H9 (cell line): Measurements from ENCODE around the gene RNF213. TPM values are rescaled to one million over a fixed set of nuclear protein-coding genes. Genes with fewer than 3 reads are reported as not detected.

Source experiments
- DNase-seq: peaks from one replicate; pipeline ENCODE4 v3.0.0-alpha.2; 2017
- H2AFZ ChIP-seq: one replicate; pipeline ENCODE4 v1.6.1; 2013; ENCODE audit warnings: mild to moderate bottlenecking, low read length, control low read depth, moderate library complexity
- H2AK5ac ChIP-seq: 2 replicates; pipeline ENCODE4 v1.6.1; 2013; ENCODE audit warnings: low read length, control low read depth, mixed read lengths; ENCODE audit not compliant: insufficient read length
- H2BK120ac ChIP-seq: one replicate; pipeline ENCODE4 v1.6.1; 2013; ENCODE audit warnings: low read depth, mild to moderate bottlenecking, low read length, control low read depth, inconsistent platforms; ENCODE audit not compliant: poor library complexity, severe bottlenecking
- H2BK12ac ChIP-seq: 2 replicates; pipeline ENCODE4 v1.6.1; 2013; ENCODE audit warnings: low read length, control low read depth, mixed read lengths, low read depth; ENCODE audit not compliant: insufficient read length
- H2BK15ac ChIP-seq: 2 replicates; pipeline ENCODE4 v1.6.1; 2013; ENCODE audit warnings: low read depth, low read length, control low read depth
- H2BK20ac ChIP-seq: one replicate; pipeline ENCODE4 v1.6.1; 2013; ENCODE audit warnings: low read depth, mild to moderate bottlenecking, low read length, control low read depth, inconsistent platforms; ENCODE audit not compliant: poor library complexity, severe bottlenecking
- H2BK5ac ChIP-seq: 2 replicates; pipeline ENCODE4 v1.6.1; 2013; ENCODE audit warnings: low read length, control low read depth, mixed read lengths; ENCODE audit not compliant: insufficient read length
- H3K14ac ChIP-seq: 2 replicates; pipeline ENCODE4 v1.6.1; 2013; ENCODE audit warnings: low read length, control low read depth; ENCODE audit not compliant: insufficient read depth
- H3K18ac ChIP-seq: 2 replicates; pipeline ENCODE4 v1.6.1; 2013; ENCODE audit warnings: low read depth, mild to moderate bottlenecking, mixed read lengths, low read length, control low read depth; ENCODE audit not compliant: insufficient read length
- H3K23ac ChIP-seq: 2 replicates; pipeline ENCODE4 v1.6.1; 2013; ENCODE audit warnings: low read length, control low read depth, mixed read lengths, low read depth; ENCODE audit not compliant: insufficient read length
- H3K23me2 ChIP-seq: 2 replicates; pipeline ENCODE4 v1.6.1; 2013; ENCODE audit warnings: low read depth, mild to moderate bottlenecking, mixed read lengths, low read length, control low read depth; ENCODE audit not compliant: insufficient read length, poor library complexity, severe bottlenecking
- H3K27ac ChIP-seq: 2 replicates; pipeline ENCODE4 v1.5.1; 2013; ENCODE audit warnings: low read length, control low read depth, mixed read lengths, low read depth; ENCODE audit not compliant: insufficient read length
- H3K27me3 ChIP-seq: 2 replicates; pipeline ENCODE4 v1.6.1; 2013; ENCODE audit warnings: low read length, control low read depth, inconsistent platforms; ENCODE audit not compliant: insufficient read depth
- H3K4ac ChIP-seq: 2 replicates; pipeline ENCODE4 v1.6.1; 2013; ENCODE audit warnings: low read depth, mild to moderate bottlenecking, control low read depth, inconsistent platforms, low read length, moderate library complexity
- H3K4me1 ChIP-seq: 2 replicates; pipeline ENCODE4 v1.6.1; 2013; ENCODE audit warnings: low read length, control low read depth, inconsistent platforms; ENCODE audit not compliant: insufficient read depth
- H3K4me2 ChIP-seq: 2 replicates; pipeline ENCODE4 v1.6.1; 2013; ENCODE audit warnings: low read length, control low read depth, mixed read lengths; ENCODE audit not compliant: insufficient read length, insufficient read depth
- H3K56ac ChIP-seq: 2 replicates; pipeline ENCODE4 v1.6.1; 2013; ENCODE audit warnings: low read depth, mild to moderate bottlenecking, mixed read lengths, low read length, control low read depth; ENCODE audit not compliant: insufficient read length
- H3K79me1 ChIP-seq: 2 replicates; pipeline ENCODE4 v1.6.1; 2013; ENCODE audit warnings: low read depth, mild to moderate bottlenecking, moderate library complexity, low read length, control low read depth, inconsistent platforms; ENCODE audit not compliant: insufficient read depth, poor library complexity, severe bottlenecking
- H3K79me2 ChIP-seq: 2 replicates; pipeline ENCODE4 v1.6.1; 2013; ENCODE audit warnings: low read length, control low read depth, inconsistent platforms; ENCODE audit not compliant: insufficient read depth
- H3K9ac ChIP-seq: 2 replicates; pipeline ENCODE4 v1.6.1; 2013; ENCODE audit warnings: low read length, control low read depth, mixed read lengths; ENCODE audit not compliant: insufficient read length; ENCODE audit errors: extremely low read depth
- H3K9me3 ChIP-seq: one replicate; pipeline ENCODE4 v1.6.1; 2013; ENCODE audit warnings: low read depth, low read length, inconsistent platforms; ENCODE audit not compliant: control insufficient read depth
- H3T11ph ChIP-seq: one replicate; pipeline ENCODE4 v1.6.1; 2013; ENCODE audit warnings: mild to moderate bottlenecking, low read length, control low read depth, inconsistent platforms
- H4K20me1 ChIP-seq: one replicate; pipeline ENCODE4 v1.6.1; 2013; ENCODE audit not compliant: control insufficient read depth, insufficient read length, insufficient read depth
- H4K5ac ChIP-seq: 2 replicates; pipeline ENCODE4 v1.6.1; 2013; ENCODE audit warnings: low read depth, mild to moderate bottlenecking, mixed read lengths, low read length, control low read depth; ENCODE audit not compliant: insufficient read length
- H4K8ac ChIP-seq: replicated peaks from 2 replicates; pipeline ENCODE4 v1.6.1; 2013; ENCODE audit warnings: low read length, control low read depth, mixed read lengths, low read depth; ENCODE audit not compliant: insufficient read length
- H4K91ac ChIP-seq: 2 replicates; pipeline ENCODE4 v1.6.1; 2013; ENCODE audit warnings: low read depth, mild to moderate bottlenecking, moderate library complexity, mixed read lengths, low read length, control low read depth; ENCODE audit not compliant: insufficient read length
- H3K27ac Mint-ChIP-seq, 3 experiments: 2 replicates in 2 of 3; 3 replicates in 1 of 3; pipeline ENCODE4 v1.8.0; 2020 to 2021; ENCODE audit warnings: mixed read lengths in 3 of 3, mild to moderate bottlenecking in 1 of 3, moderate library complexity in 1 of 3
- H3K27me3 Mint-ChIP-seq: 2 replicates; pipeline ENCODE4 v1.8.0; 2021; ENCODE audit warnings: low read depth, mild to moderate bottlenecking, moderate library complexity, mixed read lengths
- H3K36me3 Mint-ChIP-seq, 3 experiments: 2 replicates in 2 of 3; 3 replicates in 1 of 3; pipeline ENCODE4 v1.8.0; 2020 to 2021; ENCODE audit warnings: low read depth in 3 of 3, mixed read lengths in 3 of 3; ENCODE audit not compliant: insufficient read depth in 1 of 3
- H3K4me1 Mint-ChIP-seq, 2 experiments: 2 replicates each; pipeline ENCODE4 v1.8.0; 2020; ENCODE audit warnings: mixed read lengths in 2 of 2
- H3K4me3 Mint-ChIP-seq, 2 experiments: 2 replicates in 1 of 2; 3 replicates in 1 of 2; pipeline ENCODE4 v1.8.0; 2020 to 2021; ENCODE audit warnings: mild to moderate bottlenecking in 2 of 2, mixed read lengths in 2 of 2, moderate library complexity in 1 of 2
- H3K9me3 Mint-ChIP-seq, 2 experiments: 2 replicates in 1 of 2; 3 replicates in 1 of 2; pipeline ENCODE4 v1.8.0; 2020; ENCODE audit warnings: mild to moderate bottlenecking in 2 of 2, mixed read lengths in 2 of 2, moderate library complexity in 1 of 2
- CTCF ChIP-seq: fragments of 200-600 bp; sonication (generic); conservative IDR thresholded peaks from 3 replicates; pipeline ENCODE4 v1.8.0; 2021; ENCODE audit warnings: antibody characterized with exemption, mild to moderate bottlenecking
- WGBS: extraction: QIAGEN DNeasy Blood & Tissue Kit; methylation state at CpG from one replicate; pipeline ENCODE4 v1.1.7; 2013; ENCODE audit warnings: missing lambda C conversion rate, low lambda C conversion rate, mixed read lengths; ENCODE audit not compliant: insufficient read length; ENCODE audit errors: extremely low coverage; 5-methylcytosine and 5-hydroxymethylcytosine counted together
- total RNA-seq: library from RNA; stranded (reverse); gene quantifications from 2 replicates; pipeline ENCODE4 v1.2.1, GENCODE V29; 2021

The RNF213 gene
- total RNA-seq, 1 experiment from 2014 or later: 34.3 TPM

- H3K4me1 ChIP-seq: no peaks in the 10 kb centered on the region
- DNase-seq: no peak
- H3K18ac ChIP-seq: no peak overlapping the region
- no peak overlapping the region for H2BK12ac ChIP-seq
- no peaks in the 10 kb centered on the region for H3K27me3 ChIP-seq
- H2BK20ac ChIP-seq: no peak overlapping the region
- no peak overlapping the region for H3K56ac ChIP-seq
- no peak overlapping the region for H2BK5ac ChIP-seq
- H2BK120ac ChIP-seq: no peak overlapping the region
- no peaks in the 10 kb centered on the region for H3K9me3 ChIP-seq
- H3K9ac ChIP-seq: no peak overlapping the region
- H4K8ac ChIP-seq: no peak overlapping the region
- no peak overlapping the region for H2BK15ac ChIP-seq
- H2AK5ac ChIP-seq: no peak overlapping the region
- H3K79me1 ChIP-seq: no peaks in the 10 kb centered on the region
- no peaks in the 10 kb centered on the region for H3K4me1 Mint-ChIP-seq
- peaks cover 44 to 95% (median 91%) of the 10 kb centered on the region in 3 experiments for H3K36me3 Mint-ChIP-seq
- no peak overlapping the region for H3T11ph ChIP-seq
- H3K23ac ChIP-seq: no peak overlapping the region
- no peak overlapping the region for H4K91ac ChIP-seq
- no peak overlapping the region for H3K4me2 ChIP-seq
- H3K27ac ChIP-seq: no peak overlapping the region
- no peak for TF ChIP-seq CTCF
- no peak overlapping the region for H3K14ac ChIP-seq
- no peak overlapping the region for H4K5ac ChIP-seq
- H3K9me3 Mint-ChIP-seq: no peaks in the 10 kb centered on the region
- H3K79me2 ChIP-seq: 0 out of 2 replicates have a peak, but pooled peaks cover 2% of the 10 kb centered on the region
- H2AFZ ChIP-seq: no peak overlapping the region
- no peaks in the 10 kb centered on the region for H3K23me2 ChIP-seq
- no peaks in the 10 kb centered on the region; the same call in 1 of the 2 replicates for H3K27me3 Mint-ChIP-seq
- H3K4ac ChIP-seq: no peak overlapping the region
- no peaks in the 10 kb centered on the region for H4K20me1 ChIP-seq
- no CpG with 5 or more reads among the region's 19 CpGs for WGBS
- H3K27ac Mint-ChIP-seq: peak overlapping the region in 1 of 3 experiments; percentile 41; a peak in 3 of 7 replicates
- no peak overlapping the region for H3K4me3 Mint-ChIP-seq
Observed at GRCh38 chr17:80349151-80349651, 88.5 kb downstream of the RNF213 start.
